Stimulated activated CD4-positive, alpha-beta T cell treated with anti-CD3 and anti-CD28 coated beads, TNF-alpha, amount 100 ng/mL, for 1 hour (primary cell): ENCODE data around the gene MRPL36.

Experiments
- DNase-seq, 3 donors: peaks; one replicate each; pipeline ENCODE4 v3.0.0-alpha.2; 2020; ENCODE audit warnings: low read depth in 3 of 3, low spot score in 1 of 3

Gene MRPL36

DNA sequence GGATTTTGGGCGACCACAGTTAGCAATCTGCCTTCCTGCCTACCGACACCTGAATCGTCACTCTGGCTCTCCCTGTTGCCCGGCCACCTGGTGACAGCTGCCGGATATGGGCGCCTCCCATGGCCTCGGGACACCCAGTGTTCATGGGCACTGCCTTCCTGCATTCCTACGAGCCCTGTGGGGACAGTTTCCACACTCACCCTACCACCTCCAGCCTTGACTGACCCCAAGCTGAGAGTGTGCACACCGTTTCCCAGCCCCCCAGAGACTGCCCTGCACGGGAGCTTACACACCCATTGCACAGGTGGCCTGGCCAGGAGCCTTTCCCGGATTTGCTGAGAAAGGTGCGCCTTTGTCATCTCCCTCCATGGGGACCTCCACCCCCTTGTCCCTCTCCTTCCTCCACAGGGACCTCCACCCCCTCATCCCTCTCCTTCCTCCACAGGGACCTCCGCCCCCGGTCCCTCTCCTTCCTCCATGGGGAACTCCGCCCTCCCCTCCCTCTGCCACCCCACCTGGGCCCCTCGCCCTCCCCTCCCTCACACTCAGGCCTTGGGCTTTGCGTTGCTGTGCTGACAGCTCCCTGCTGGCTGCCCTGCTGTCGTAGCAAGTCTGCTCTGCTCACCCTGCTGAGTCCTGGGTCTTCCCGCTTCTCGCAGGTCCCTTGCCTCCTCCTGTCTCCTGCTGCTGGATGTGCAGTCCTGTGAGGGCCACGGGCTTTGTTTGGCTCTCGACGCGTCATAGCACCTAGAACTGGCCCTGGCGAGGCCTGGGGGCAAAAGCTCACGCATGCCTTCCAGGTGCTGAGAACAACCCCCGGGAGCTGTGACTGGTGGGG is 48.4 kb downstream of the MRPL36 start:
- DNase-seq: no peak

DNA sequence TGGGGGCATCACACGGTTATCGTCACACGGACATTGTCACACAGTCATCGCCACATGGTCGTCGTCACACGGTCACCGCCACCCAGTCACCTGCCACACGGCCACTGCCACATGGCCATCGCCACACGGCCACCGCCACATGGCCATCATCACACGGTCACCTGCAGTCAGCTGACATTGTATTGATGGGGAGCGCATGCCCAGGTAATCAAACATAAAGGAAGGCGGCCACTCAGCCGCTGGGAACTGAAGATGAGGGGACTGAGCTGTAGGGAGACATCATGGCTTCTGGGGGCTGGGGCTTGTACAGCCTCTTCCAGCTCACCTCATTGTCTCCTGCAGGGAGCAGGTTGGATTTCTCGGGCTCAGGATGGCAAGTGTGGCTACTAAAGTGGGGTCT is 49.2 kb downstream of the MRPL36 start:
- DNase-seq: no peak

DNA sequence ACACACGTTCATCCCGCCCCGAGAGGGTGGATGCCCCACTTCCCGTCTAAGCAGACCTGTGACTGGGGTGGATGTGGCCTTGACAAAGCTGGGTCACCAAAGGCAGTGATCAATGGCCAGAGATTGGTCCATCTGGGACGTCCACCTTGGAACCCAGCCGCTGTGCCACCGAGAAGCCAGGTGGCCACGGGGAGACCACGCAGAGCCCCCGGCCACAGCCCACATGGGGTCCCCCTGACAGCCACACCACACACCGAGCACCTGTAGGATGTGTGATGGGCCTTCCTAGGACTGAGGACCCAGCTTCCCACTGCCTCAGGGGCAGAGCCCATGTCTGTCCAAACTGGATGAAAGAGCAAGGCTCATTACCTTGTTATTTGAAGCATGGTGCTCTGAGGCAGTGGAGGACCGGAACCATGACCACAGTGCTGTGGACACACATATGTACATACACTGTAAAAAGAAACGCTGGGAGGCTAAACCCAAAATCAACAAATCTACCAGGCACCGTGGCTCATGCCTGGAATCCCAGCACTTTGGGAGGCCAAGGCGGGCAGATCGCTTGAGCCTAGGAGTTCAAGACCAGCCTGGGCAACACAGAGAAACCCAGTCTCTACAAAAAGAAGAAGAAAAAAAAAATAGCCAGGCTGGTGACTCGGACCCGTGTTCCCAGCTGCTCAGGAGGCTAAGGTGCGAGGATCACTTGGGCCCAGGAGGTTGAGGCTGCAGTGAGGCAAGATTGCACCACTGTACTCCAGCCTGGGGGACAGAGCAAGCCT is 50.1 kb downstream of the MRPL36 start:
- no peak for DNase-seq

DNA sequence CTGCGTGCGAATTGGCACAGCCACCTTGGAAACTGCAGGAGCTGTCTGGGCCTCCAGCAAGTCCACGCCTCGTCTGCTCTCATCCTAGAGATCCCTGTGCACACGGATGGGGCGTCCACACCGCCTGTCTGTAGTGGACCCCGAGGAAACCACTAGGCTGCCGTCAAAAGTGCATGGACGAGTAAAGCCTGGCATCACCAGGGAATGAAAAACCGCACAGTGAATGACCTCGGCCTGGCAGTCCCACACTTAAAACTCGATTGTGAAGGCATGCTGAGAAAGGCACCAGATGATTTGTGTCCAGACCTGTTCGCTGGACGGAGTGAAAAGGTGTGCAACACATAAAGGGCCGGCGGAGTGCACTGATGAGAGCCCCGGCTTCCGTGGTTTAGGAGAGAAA is 50.8 kb downstream of the MRPL36 start:
- no peak for DNase-seq
